ENCODE results near the gene ARHGAP35.

ARHGAP35 gene

GRCh38 chr19:46856062-46857022 lies 4.5 kb upstream of the ARHGAP35 start:
- TF ChIP-seq CTCF (IDR thresholded peaks at IDR 0.05; ENCODE audit: borderline replicate concordance, insufficient read depth, low read depth, low read length) = peak; percentile 84

DNA sequence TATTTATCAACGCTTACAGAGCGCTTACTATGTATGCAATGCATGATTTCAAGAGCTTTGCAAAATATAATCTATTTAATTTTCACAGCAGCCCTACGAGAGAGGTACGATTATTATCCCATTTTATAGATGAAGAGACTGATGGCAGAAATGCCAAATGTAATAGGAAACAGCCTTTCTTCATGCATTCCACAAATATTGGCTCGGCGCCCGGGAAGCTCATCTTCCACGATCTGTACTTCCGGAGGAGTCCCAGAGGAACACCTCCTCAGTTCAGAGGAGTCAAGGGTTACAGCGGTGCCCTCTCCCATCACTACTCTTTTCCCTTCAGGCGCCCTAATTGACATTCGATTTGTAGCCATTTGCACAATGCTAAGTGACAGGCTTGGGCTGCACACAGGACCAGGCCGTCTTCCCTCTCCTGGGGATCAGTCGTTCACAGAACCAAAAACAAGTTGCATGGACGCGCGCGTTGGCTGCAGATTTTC lies 1.1 kb upstream of the ARHGAP35 start:
- no peak for TF ChIP-seq CTCF (IDR thresholded peaks at IDR 0.05; ENCODE audit: borderline replicate concordance, insufficient read depth, low read depth, low read length)
- H3K4me3 ChIP-seq (ENCODE audit: low read depth, low read length) = peak overlapping the region; percentile 30

More at GRCh38 chr19:46856062-46857022, 4.5 kb upstream of the ARHGAP35 start:
- H3K4me3 ChIP-seq (ENCODE audit: low read depth, low read length) = peak overlapping the region; percentile 27

DNA sequence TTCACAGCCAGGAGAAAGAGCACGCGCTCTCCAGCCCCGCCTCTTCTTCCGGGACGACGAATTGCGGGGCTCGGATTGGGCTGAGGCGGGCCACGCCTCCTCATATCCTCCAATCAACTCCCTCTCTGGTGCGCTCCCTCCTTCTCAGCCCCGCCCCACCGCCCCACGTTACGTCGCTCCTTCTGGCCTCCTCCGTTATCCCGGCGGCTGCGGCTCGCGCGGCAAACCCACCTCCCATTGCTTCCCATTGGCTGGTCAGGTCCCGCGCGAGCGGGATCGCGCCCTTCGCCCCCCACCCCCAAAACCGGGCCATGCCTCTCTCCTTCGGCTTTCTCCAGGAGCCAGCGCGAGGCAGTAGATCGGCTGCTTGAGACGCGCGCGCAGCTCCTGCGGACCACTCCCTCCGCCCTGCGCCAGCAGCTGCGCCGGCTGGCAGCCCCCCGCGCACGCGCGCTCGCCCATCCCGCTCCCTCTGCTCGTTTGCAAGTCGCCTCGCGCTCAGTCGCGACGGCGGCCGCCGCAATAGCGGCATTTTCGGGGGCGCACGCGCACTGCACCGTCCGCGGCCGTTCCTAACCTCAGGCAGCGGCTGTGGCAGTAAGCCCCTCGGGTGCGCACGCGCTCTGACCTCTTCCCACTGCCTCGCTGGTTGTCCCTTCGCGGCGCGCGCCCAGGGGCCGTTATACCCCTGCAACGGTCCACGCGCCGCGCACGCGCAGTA lies 512 bp upstream of the ARHGAP35 start:
- TF ChIP-seq CTCF (IDR thresholded peaks at IDR 0.05; ENCODE audit: borderline replicate concordance, insufficient read depth, low read depth, low read length) = no peak
- peak overlapping the region; percentile 91 for H3K4me3 ChIP-seq (ENCODE audit: low read depth, low read length)

- TF ChIP-seq CTCF (IDR thresholded peaks at IDR 0.05; ENCODE audit: borderline replicate concordance, insufficient read depth, low read depth, low read length) = no peak
- H3K4me3 ChIP-seq (ENCODE audit: low read depth, low read length) = peak overlapping the region; percentile 91
Observed at GRCh38 chr19:46861691-46862502, 1.1 kb downstream of the ARHGAP35 start.

GRCh38 chr19:46862503-46862834 lies 1.7 kb downstream of the ARHGAP35 start:
- TF ChIP-seq CTCF (IDR thresholded peaks at IDR 0.05; ENCODE audit: borderline replicate concordance, insufficient read depth, low read depth, low read length) = no peak
- H3K4me3 ChIP-seq (ENCODE audit: low read depth, low read length) = peak overlapping the region; percentile 91

DNA sequence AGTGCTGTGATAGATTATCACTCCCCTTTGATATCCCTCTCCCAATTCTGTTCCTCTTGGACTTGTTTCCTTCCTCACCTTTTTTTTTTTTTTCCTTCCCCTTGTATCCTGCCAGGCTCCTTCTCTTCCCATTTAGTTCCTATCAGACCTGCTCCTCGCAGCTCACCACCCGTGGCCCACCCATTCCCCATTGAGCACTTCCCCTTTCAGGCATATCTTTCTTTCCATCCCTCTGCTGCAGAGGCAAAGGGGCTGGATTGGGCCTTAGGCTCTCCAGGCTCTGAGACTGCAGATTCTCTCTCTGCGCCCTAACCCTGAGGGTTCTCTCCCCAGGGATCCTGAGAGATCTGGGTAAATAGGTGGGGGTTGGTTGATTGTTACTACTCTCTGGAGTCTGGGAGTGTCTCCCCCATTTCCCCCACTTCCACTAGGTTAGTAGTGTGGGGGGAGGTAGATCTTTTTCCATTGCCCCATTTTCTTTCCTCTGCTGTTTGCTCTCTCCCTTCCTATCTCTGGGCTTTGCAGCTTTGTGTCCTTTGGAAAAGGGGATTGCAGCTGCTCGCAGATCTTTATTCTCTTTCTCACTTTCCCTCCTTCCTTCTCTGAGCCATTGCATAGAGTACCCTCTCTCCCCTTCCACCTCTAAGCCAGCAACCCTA lies 2.3 kb downstream of the ARHGAP35 start:
- TF ChIP-seq CTCF (IDR thresholded peaks at IDR 0.05; ENCODE audit: borderline replicate concordance, insufficient read depth, low read depth, low read length) = no peak
- H3K4me3 ChIP-seq (ENCODE audit: low read depth, low read length) = peak overlapping the region; percentile 91
